Measurements from ENCODE around the gene SLC2A4.
"Not testable (repeated sequence)": the region's sequence is repeated elsewhere in the genome, so short reads cannot be mapped to it uniquely, and the experiment has no call there.

GRCh38 chr17:7332600-7333069 lies 51.1 kb downstream of the SLC2A4 start:
- TF ChIP-seq CTCF (IDR thresholded peaks at IDR 0.05; ENCODE audit: insufficient read depth, low read depth, low read length); EZH2 (IDR thresholded peaks at IDR 0.05; ENCODE audit: insufficient read depth, low read length): not testable (repeated sequence)

All from astrocyte (in vitro differentiated cells and primary cell).